ENCODE measurements around the gene EPYC.
"Not testable (repeated sequence)": the region's sequence is repeated elsewhere in the genome, so short reads cannot be mapped to it uniquely, and the experiment has no call there.

The EPYC gene

DNA sequence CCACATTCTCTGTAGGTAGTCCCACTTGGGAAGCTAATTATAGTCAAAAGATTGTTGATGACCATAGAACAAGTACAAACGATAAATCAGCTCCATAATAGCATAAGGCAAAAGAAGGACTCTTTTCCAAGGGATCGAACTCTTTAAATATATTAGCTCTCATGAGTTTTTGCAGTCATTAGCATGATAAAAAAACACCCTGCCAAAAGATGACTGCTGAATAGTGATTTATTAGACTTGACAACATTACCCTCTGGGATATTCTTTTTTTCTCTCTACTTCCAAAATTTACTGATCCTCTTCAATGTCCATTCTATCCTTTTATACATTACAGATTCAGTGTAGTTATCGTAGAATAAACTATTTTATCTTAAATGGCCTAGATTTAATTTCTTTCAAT lies 14.2 kb downstream of the EPYC start:
- no peak for DNase-seq (ENCODE audit: low spot score)

DNA sequence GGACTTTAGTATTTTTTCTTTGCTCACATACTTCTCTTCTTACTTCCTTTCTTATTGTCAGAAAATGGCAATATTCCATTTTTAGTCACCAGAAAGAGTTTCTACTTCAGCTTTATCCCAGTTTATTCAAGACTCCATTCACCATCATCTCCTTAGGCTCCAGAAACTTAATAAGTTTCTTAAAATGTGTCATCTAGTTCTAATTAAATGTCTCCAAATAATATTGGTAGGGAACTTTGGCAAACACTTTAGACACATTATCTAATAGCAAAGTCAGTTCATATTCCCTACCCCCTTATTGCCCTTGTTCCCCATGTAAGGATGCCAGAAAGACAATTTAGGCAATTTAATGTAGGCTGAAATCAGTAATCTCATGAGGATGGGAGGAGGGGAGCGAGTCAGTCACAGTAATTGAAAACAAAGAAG lies 15.1 kb downstream of the EPYC start:
- DNase-seq (ENCODE audit: low spot score): no peak

DNA sequence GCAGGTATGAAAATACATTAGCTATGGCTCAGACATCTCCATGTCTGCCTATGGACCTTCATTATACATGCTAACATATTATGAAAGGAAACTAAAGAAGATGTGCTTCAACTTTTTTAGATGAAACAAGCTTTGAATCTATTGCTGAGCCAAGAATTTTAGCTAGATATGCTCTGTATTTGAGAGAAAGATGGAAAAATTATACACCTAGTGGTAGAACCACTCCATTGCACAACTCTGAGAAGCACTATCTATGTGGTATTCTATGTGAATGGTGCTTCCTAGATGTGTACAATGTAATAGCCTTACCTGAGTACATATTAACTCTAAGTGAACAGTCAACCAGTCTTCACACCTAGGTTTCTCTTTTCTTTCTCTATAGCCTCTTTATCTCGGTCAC lies 17.3 kb downstream of the EPYC start:
- no peak for DNase-seq (ENCODE audit: low spot score)

DNA sequence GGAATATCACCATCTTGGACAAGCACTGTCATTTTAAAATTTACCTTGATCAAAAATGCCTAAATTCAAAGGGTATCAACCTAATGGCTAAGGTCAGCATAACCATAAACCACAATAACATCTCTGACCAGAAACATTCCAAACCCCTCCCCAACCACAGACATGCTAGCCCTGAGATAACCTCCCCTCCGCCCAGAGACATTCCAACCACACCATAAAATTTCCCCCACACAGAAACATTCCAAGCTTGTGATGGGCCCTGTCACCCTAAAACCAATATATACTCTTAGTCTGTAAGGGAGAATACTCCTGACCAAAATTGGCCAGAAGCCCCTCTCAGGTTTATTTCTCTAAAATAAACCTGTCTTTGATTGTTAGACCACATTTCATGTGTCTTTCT lies 17.7 kb downstream of the EPYC start:
- no peak for DNase-seq (ENCODE audit: low spot score)

DNA sequence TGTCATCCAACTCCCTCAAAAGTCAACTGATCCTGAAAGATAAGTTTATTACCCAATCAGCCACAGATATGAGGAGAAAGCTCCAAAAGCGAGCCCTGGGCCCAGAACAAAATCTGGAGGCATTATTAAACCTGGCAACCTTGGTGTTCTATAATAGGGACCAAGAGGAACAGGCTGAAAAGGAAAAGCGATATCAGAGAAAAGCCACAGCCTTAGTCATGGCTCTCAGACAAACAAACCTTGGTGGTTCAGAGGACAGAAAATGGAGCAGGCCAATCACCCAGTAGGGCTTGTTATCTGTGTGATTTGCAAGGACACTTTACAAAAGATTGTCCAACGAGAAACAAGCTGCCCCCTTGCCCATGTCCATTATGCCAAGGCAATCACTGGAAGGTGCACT lies 19.4 kb downstream of the EPYC start:
- not testable (repeated sequence) for DNase-seq (ENCODE audit: low spot score)

DNA sequence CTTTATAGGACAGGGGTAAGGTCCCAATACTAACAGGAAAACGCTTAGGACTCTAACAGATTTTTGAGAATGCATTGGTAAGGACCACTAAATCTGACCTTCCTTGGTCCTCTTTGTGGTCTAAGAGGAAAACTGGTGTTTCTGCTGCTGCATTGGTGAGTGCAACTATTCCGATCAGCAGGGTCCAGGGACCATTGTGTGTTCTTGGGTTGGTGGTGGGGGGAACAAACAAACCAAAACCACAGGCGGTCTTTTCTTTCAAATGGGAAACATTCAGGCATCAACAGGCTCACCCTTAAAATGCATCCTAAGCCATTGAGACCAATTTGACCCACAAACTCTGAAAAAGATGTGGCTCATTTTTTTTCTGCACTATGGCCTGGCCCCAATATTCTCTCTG lies 20.7 kb downstream of the EPYC start:
- DNase-seq (ENCODE audit: low spot score): no peak

DNA sequence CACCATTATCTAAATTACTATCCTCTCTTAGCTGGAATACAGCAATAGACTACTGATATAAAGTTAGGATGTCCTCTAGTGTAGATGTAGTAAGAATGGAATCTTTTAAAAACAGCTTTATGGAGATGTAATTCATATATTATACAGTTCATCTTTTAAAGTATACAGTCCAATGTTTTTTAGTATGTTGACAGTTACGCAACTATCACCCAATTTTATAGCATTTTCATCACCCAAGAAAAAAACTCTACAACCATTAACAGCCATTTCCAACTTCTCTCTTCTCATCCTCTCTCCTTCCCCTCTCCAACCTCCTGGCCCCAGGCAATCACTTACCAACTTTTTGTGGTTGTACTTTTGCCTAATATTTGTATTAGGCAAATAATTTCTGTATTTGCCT lies 22.6 kb downstream of the EPYC start:
- no peak for DNase-seq (ENCODE audit: low spot score)

DNA sequence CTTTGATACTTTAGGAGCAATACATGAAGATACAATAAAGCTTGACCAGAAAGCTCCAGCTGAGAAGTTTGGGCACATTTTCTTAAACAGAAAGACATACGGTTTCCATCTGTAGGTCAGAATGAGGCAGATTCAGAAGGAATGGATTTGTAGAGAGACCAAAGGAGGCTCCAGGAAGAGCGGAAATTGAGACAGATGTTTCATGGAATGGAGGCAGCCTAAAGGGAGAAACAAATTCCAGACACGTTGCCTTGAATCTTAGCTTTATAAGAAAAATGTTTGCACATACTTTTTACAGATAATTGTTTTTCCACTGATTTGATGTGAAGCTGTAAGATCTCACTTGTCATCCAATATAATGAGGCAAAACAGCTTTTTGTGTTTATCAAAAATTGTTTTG lies 24.8 kb downstream of the EPYC start:
- DNase-seq (ENCODE audit: low spot score): no peak

DNA sequence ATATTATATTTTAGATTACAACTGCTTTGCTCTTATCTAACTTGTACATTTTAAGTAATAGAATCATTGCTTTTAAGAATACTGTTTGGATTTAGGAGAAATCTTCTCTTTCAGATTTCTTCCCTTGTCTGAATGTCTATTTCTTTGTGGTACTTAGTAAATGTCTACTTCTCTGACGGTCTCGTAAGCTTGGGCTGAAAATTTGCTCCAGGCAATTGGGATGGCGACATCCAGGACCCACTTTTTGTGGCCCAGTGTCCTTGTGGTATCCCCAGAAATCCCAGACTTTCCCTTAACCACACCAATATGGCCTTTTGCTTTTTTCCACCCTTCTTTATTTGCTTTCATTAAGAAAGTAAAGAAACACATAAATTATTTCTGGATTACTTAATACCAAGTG lies 25.8 kb downstream of the EPYC start:
- DNase-seq (ENCODE audit: low spot score): no peak

DNA sequence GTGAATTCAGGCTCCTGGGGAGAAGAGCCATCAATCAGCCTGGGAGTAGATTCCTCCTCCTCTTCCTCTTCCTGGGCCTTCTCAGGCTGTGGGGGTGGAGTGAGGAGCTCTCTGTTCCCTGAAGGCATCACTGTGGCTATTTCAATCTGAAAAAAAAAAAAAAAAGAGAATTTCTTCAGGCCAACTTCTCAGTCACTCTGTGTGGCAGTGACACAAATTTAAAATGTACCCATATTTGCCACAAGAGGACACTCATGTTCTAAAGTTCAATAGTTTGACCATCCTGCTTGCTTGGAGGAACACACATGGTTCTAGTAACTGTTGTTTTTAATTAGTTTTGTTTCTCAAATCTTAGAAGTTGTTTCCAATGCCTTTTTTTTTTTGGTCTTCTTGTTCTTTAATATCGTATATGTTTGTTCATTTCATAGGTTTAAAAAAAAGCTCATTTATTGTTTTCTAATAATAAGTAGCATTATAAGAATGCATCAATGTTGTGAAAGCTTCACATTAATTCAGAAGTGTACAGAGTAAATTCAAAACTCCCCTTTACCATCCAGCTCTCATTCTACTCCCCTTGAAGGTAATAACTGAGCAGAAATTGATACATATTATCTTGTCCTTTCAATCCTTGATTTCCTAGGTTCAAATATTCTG lies 26.5 kb downstream of the EPYC start:
- DNase-seq (ENCODE audit: low spot score): peak; percentile 33

DNA sequence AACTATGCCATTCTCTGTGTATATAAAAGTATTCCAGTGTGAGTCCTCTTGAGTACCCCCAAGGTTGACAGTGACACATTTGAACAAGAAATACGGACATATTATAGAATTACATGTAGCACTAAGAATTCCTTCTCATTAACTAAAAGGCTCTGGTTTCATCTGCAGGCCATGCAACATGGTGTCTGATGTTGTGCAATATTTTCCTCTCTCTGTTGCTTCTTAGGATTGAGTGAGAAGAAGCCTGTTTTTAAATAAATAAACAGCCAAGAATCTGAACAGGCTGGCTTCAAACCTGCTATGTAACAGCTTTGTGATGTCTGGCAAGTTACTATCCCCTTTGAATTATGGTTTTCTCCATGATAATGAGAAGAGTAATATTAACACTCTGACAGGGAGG lies 27.5 kb downstream of the EPYC start:
- DNase-seq (ENCODE audit: low spot score): no peak

DNA sequence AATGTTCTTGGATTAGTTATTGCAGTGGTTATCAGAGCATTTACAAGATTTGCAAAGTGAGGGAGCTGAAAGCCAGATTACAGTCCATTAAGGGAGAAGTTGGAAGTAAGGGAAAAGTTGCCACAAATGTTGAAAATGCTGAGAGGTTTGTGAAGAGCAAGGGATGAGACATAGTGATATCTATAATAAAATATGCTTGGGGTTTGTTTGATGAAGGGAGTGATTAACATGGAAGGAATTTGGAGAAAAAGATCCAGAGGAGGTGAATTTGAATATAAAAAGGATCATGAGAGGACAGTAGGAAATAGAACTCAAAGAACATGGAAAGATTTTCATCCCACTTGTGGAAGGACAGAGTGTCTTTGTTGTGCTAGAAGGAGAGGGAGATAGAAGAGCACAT lies 30.5 kb downstream of the EPYC start:
- DNase-seq (ENCODE audit: low spot score): no peak

DNA sequence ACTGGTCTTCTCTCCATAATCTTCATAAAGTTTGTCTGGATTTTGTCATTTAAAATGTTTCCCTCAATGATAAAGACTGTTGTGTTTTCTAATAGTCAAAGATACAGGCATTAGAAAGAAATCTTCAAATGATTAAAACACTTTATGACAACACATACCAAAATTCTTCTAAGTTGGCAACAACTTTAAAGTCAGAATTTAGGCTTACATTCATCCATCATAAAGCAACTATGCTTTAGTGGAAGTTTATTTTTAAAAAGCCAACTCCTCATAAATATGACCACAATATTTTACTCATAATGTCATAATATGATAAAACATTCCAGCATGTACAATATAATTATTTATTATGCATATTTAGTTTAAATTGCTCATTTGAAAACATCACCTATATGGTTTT lies 32.5 kb downstream of the EPYC start:
- no peak for DNase-seq (ENCODE audit: low spot score)

DNA sequence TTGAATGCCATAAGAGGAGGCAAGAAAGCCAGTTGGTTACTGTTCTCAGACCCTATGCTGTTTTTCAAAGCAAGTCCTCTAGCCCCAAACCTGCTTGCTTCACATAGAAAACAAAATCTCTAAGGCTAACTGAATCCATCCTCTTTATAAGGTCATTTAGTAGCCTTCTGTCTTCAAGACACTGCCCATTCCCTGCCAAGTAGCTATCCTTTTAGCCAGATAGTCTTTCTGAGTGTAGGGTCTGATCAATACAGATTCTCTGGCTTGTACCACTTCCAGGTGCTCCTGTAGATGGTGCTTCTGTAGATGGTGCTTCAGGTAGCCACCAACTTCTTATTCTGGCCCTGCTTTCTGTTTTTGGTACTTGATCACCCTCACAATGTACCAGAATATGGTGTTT lies 33.9 kb downstream of the EPYC start:
- DNase-seq (ENCODE audit: low spot score): no peak

DNA sequence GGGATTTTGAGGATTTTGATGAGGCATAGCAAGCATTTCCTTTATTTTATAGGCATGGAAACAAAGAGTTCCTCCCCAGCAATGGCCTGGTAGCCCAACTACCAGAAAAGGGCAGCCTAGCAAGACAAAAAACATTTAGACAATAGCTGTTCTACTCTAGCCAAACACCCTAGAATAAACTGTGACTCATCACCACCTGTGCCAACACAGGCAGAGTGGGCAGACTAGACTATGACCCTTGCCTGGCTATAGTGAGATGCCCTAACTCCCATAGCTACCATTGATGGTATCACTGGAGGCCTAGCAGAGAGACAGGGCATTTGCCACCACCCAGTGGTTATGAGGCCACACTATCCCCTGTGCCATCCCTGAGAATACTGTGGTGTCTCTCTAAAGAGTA lies 34.3 kb downstream of the EPYC start:
- DNase-seq (ENCODE audit: low spot score): no peak

DNA sequence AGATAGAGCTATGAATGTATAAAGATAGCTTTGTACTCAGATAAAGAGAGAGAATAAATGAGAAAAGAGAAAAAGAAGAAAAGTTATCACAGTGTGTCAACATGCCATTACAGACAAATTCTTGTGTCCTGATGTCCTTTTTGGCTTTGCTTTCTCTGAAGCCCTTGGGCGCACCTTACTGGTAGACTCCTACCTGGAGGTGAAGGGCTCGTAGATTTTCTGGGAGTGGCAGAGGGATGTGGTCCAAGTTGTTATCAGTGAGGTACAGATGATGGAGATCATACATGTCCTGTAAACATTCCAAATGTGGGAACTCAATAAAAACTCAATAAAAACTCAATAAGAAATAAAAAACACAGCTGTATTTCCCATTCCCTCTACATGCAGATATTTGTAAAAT lies 34.9 kb downstream of the EPYC start:
- no peak for DNase-seq (ENCODE audit: low spot score)

DNA sequence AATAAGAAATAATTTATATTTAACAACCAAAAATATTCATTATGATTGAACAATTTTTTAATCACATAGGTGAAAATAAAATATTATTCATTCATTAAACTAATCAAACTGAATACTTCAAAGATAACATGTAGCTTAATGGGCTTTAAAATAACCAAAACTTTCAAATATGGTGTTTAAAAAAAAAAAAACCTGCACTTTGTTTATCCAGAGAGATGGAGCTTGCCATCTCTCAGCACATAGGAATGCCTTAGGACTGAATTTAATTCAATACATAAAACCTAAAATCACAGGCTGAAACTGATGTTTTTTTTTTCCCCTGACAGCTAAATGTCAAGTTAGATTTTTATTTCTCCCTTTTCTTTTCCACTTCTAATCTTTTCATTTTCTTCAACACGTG lies 35.4 kb downstream of the EPYC start:
- no peak for DNase-seq (ENCODE audit: low spot score)

DNA sequence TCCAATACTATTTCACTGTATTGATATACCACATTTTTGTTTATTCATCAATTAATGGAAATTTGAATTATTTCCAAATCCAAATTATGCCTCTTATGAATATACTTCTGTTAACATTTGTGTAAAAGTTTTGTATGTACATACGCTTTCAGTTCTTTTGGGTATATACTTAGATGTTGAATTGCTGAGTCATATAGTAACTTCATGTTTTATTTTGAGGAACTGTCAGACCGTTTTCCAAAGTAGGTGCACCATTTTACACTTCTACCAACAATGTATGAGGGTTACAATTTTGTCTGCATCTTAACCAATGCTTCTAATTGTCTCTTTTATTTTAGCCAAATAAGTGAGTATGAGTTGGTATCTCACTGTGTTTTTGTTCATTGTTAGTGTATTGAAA lies 39.6 kb downstream of the EPYC start:
- DNase-seq (ENCODE audit: low spot score): no peak

DNA sequence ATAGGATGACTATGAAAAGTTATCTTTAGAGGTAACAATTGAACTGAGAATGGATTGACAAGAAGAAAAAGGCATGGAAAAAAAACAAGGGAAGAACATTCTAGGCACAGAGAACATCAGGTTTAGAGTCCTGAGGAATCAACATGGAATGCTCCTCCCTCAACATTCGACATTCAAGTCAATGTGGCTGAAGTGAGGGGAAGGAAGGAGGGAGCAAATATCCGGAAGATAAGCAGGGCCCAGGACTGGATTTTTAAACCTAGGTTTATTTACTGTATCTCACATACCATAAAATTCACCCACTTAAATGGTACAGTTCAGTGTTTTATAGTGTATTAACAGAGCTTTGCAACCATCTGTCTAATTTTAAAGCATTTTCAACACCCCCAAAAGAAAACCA lies 40.2 kb downstream of the EPYC start:
- no peak for DNase-seq (ENCODE audit: low spot score)

DNA sequence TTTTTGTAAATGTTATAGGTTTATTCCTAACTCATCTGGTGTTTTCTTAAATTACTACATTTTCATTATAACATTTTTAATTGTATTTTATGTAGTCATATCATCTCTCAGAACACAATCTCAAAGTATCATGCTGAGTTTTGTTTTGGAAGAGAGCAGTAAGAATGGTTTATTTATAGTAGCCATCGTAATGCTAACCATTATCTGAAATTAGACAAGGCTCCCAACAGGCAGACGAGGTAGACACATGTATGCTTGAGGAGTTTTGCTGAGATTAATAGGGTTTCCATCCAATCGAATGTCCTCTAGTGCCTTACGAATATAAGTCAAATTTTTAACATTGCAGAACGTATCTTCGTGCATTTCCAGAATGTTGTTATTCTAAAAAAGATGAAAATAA lies 40.8 kb downstream of the EPYC start:
- DNase-seq (ENCODE audit: low spot score): no peak

DNA sequence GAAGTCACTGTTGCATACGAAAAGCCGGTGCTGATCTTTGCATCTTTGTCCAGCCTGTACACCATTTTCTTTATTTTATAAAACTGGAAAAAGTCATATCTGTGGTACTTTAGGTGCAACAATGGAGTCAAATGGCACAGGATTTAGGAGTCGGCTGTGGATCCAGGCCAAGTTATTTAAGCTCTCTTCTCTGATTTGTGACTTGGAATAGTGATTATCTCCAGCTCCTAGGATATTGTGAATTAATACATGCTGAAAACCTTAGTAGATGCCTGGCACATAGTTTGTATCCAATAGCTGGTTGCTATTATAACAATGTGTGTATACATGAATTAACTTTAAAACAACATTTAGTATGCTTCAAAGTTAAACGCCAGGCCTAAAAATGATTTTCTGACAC lies 43.6 kb downstream of the EPYC start:
- DNase-seq (ENCODE audit: low spot score): no peak

DNA sequence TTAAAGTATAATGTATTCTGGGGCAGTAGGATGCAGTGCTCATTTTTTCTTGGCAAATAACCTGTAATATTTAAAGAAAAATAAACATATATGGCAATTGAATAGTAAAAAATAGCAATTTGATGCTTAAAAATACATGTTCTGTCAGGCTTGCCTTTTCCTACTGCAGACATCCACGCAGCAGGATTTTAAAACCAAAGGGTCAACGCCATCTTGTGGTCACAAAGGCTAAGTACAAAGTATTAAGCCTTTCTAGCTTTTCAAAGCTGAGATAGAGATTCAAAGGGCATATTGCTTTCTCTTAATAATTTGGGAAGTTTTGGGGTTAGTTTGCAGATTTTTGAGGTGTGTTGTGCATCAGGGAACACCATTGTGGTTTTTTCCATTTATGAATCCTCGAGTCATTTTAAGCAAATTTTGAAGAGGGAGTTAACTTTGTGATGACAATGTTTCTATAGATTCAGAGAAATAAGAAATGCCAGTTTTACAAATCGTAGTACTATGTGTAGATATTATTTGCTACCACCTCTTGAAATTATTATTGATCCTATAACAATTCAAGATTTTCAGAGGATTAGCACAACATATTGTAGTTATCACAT lies 45.1 kb downstream of the EPYC start:
- DNase-seq (ENCODE audit: low spot score): peak; percentile 43

DNA sequence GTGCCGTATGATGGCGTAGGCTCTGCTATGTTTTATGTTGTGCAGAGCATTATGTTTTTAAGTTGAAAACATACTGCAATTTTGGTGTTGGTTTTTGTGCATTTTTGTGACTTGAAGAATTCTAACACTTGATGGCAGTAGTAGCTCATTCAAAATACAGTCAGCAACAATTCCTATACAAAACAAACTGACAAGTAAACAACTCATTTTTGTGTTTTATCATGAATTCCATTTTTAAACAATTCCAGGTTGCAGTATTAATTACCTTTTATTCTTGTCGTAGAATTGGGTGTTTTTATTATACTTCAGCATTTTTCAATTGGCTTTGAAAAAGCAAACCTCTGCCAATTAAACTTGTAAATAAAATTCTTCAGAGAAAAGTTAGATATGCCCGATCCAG lies 45.7 kb downstream of the EPYC start:
- no peak for DNase-seq (ENCODE audit: low spot score)

DNA sequence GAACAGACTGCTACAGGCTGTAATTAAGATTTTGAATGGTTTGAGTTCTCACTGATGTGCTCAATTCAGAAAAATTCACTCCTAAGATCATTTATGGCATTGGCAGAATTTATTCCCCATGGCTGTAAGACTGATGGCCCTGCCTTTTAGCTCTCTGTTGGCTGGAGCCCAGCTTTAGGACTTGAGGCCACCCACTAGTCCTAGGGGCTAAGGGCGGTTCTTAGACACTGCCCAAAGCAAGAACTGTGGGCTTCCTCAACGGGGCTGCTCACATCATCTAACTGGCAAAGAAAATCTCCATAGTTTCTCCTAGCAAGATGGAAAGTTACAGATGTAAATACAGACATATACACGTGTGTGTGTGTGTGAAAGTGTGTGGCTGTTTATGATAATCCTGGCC lies 46.4 kb downstream of the EPYC start:
- no peak for DNase-seq (ENCODE audit: low spot score)

DNA sequence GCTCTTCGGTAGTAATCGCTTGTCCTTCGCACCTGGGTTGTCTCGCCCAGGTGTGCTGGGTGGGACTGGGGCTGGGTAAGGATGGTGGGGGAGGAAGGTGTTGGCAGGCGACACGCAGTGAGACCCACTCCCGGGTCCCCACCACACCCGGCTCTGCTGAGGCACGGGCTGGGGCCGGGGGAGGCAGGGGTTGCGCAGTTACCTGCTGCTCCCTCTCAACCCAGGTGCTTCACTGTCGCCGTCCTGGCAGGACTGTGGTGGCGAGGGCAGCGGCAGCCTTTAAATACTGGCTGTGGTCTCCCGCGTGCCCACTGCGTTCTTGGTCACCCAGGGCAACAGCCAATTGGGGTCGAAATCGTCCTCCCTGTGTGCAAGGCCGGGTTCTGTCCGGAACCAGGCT lies 49.9 kb downstream of the EPYC start, which contains the start of gene CCER1:
Gene CCER1 (minus strand): TSS at position 256 of the 400 bp plus-strand sequence. CDS start 434 bp downstream, outside the sequence.
- no peak for DNase-seq (ENCODE audit: low spot score)

All from activated CD4-positive, alpha-beta T cell treated with anti-CD3 and anti-CD28 coated beads, Interleukin-2, Interleukin-4, amounts not matched to agents 100 ng/mL and 50 ng/mL, durations not matched to agents 16 hours and 8 hours (primary cell).